RWPE2 (cell line): ENCODE measurements around the gene CDH26.
A peak's percentile ranks its signal among the peaks of the same experiment; 100 is the strongest.
"Not testable (repeated sequence)": the region's sequence is repeated elsewhere in the genome, so short reads cannot be mapped to it uniquely, and the experiment has no call there.

ENCODE experiments used
- ATAC-seq: fragments of 200-7000 bp; cut with Tn5 transposase; 3 replicates; pipeline ENCODE4 v1.9.1; 2021; ENCODE audit warnings: low read depth
- DNase-seq: peaks from one replicate; pipeline ENCODE4 v3.0.0-alpha.2; 2020; ENCODE audit warnings: low spot score
- H3K27ac ChIP-seq: fragments of 450-650 bp; 2 replicates; pipeline ENCODE4 v1.5.1; 2017; ENCODE audit warnings: mild to moderate bottlenecking; ENCODE audit not compliant: poor library complexity, severe bottlenecking
- H3K27me3 ChIP-seq: fragments of 250-450 bp; sonication (Bioruptor Pico); 2 replicates; pipeline ENCODE4 v1.5.1; 2021; ENCODE audit warnings: mild to moderate bottlenecking, moderate library complexity; ENCODE audit not compliant: insufficient read depth, poor library complexity, severe bottlenecking
- H3K36me3 ChIP-seq: fragments of 250-450 bp; sonication (Bioruptor Pico); 2 replicates; pipeline ENCODE4 v1.5.1; 2020; ENCODE audit warnings: low read depth, mild to moderate bottlenecking, moderate library complexity
- H3K4me1 ChIP-seq: fragments of 250-450 bp; sonication (Bioruptor Pico); 2 replicates; pipeline ENCODE4 v1.5.1; 2021; ENCODE audit warnings: mild to moderate bottlenecking, moderate library complexity; ENCODE audit not compliant: insufficient read depth, poor library complexity, severe bottlenecking
- H3K4me3 ChIP-seq: fragments of 250-450 bp; sonication (Bioruptor Pico); 2 replicates; pipeline ENCODE4 v1.5.1; 2021; ENCODE audit warnings: mild to moderate bottlenecking, moderate library complexity; ENCODE audit not compliant: severe bottlenecking
- H3K9me3 ChIP-seq: fragments of 250-450 bp; sonication (Bioruptor Pico); 2 replicates; pipeline ENCODE4 v1.5.1; 2021; ENCODE audit warnings: mild to moderate bottlenecking, moderate library complexity; ENCODE audit not compliant: severe bottlenecking
- TF ChIP-seq, protein P1 (sequence below): fragments of 450-650 bp; IDR thresholded peaks from one replicate; pipeline ENCODE4 v1.5.1; 2017; ENCODE audit warnings: mild to moderate bottlenecking, moderate library complexity; ENCODE audit not compliant: poor library complexity, severe bottlenecking

Gene CDH26

DNA sequence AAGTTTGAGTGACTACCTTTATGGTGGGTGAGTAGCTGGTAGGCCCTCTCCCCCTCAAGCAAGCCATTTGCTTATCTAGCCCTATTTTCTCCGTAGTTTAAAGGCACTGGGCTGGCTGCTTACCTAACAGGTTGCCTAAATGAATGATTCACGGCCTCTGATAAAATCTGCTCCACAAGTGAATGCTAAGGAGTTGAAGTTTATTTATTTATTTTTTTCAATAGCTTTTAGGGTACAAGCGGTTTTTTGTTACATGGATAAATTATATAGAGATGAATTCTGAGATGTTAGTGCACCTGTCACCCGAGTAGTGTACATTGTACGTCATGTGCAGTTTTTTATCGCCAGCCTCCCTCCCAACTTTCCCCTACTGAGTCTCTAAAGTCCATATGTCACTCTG lies 8.3 kb upstream of the CDH26 start:
- no peaks in the 10 kb centered on the region for H3K4me1 ChIP-seq
- DNase-seq: no peak
- TF ChIP-seq, protein P1, sequence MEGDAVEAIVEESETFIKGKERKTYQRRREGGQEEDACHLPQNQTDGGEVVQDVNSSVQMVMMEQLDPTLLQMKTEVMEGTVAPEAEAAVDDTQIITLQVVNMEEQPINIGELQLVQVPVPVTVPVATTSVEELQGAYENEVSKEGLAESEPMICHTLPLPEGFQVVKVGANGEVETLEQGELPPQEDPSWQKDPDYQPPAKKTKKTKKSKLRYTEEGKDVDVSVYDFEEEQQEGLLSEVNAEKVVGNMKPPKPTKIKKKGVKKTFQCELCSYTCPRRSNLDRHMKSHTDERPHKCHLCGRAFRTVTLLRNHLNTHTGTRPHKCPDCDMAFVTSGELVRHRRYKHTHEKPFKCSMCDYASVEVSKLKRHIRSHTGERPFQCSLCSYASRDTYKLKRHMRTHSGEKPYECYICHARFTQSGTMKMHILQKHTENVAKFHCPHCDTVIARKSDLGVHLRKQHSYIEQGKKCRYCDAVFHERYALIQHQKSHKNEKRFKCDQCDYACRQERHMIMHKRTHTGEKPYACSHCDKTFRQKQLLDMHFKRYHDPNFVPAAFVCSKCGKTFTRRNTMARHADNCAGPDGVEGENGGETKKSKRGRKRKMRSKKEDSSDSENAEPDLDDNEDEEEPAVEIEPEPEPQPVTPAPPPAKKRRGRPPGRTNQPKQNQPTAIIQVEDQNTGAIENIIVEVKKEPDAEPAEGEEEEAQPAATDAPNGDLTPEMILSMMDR: no peak
- no peaks in the 10 kb centered on the region for H3K27me3 ChIP-seq
- H3K9me3 ChIP-seq: no peaks in the 10 kb centered on the region
- no peak overlapping the region for H3K27ac ChIP-seq
- no peak overlapping the region for H3K4me3 ChIP-seq
- ATAC-seq: no peak
- H3K36me3 ChIP-seq: peaks cover 37% of the 10 kb centered on the region

DNA sequence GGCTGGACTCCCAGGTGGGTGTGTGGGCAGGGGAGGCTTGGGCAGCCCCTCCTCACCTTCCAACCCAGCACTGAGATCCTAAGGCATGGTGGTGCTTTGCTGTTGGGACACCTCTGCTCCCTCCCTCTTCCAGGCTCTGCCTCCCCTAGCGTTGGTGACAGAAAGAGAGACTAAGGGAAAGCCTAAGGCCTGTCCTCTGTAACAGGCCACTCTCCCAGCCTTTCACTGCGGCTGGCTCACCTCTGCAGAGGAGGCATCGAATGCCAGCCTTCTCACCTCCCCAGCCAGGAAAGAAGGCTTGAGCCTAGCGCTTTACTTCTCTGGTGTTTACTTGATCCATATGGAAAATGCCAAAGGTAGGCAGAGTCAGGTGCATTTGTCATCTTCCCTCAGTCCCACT lies 3.5 kb upstream of the CDH26 start:
- DNase-seq (no peak), ATAC-seq (peak; percentile 24; the same call in 2 of the 3 replicates)
- Histone ChIP-seq H3K27me3 (no peaks in the 10 kb centered on the region), H3K4me1 (no peaks in the 10 kb centered on the region), H3K9me3 (no peaks in the 10 kb centered on the region), H3K36me3 (peaks cover 2% of the 10 kb centered on the region), H3K27ac (no peak overlapping the region), H3K4me3 (no peak overlapping the region)
- TF ChIP-seq, protein P1: no peak

DNA sequence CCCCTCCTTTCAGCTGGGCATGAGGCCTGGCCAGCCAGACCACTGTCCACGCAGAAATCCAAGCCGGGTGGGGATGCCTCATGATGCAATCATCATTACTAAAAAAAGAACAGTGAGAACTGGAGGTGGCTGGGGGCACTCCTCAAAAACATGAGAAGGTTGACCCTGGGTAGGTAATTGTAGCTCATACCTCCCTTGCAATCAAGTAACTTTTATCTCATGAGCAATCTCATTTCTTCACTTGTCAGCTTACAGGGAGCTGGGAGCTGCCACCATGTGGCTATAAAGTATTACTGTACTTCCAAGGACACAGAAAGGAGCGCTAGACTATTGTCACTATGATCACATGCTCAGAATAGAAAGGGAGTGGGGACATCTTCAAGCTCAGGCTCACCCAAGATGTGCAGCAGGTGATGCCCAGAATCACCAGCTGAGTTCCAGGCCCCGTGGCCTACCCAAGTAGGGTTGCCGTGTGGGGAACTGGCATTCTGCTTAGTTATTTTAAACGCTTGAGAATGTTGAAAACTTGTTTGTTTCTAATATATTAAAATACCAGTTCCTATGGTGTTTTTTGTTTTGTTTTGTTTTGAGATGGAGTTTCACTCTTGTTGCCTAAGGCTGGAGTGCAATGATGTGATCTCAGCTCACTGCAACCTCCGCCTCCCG lies 3.0 kb upstream of the CDH26 start:
- ATAC-seq (peak; percentile 67), DNase-seq (no peak)
- Histone ChIP-seq H3K9me3 (no peaks in the 10 kb centered on the region), H3K4me3 (no peak overlapping the region), H3K36me3 (no peaks in the 10 kb centered on the region), H3K27me3 (no peaks in the 10 kb centered on the region), H3K4me1 (no peaks in the 10 kb centered on the region), H3K27ac (no peak overlapping the region)
- TF ChIP-seq, protein P1: peak; percentile 81

DNA sequence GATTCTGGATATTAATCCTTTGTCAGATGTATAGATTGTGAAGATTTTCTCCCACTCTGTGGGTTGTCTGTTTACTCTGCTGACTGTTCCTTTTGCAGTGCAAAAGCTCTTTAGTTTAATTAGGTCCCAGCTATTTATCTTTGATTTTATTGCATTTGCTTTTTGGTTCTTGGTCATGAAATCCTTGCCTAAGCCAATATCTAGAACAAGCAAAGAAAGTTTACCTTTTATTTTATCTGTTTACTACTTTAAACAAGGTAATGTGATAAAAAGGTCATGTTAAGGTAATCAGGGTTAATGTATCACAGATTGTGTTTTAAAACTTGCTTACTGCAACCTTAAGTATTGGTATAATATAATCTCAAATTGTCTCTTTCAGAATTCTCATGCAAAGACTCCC lies 655 bp upstream of the CDH26 start:
- not testable (repeated sequence) for H3K27me3 ChIP-seq, H3K9me3 ChIP-seq, H3K4me3 ChIP-seq, DNase-seq, ATAC-seq, H3K27ac ChIP-seq, H3K36me3 ChIP-seq
- peaks cover 16% of the 10 kb centered on the region for H3K4me1 ChIP-seq

DNA sequence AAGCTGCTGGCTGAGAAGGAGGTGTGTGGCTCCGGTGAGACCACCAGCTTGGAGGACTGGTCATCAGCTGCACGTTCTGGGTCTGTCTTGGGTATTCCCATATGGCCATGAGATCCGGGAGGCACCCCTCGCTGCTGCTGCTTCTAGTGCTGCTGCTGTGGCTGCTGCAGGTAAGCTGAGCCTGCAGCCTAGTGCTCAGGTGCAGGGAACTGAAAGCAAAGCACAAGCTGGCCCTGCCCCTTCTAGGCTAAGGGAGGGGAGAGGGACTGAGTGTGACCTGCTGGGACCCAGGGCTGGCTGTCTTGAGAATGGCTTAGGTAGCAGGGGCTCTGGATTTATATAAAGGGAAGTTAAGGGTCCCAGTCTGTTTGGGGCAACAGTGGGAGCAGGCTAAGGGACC lies 403 bp downstream of the CDH26 start:
- DNase-seq (no peak), ATAC-seq (no peak)
- Histone ChIP-seq H3K27me3 (no peaks in the 10 kb centered on the region), H3K4me3 (no peak overlapping the region), H3K4me1 (peaks cover 16% of the 10 kb centered on the region), H3K27ac (no peak overlapping the region), H3K9me3 (no peaks in the 10 kb centered on the region), H3K36me3 (no peaks in the 10 kb centered on the region)
- TF ChIP-seq, protein P1: no peak
